AG04450 (cell line): Measurements from ENCODE around the gene UBXN6. TPM values are rescaled to one million over a fixed set of nuclear protein-coding genes. Genes with fewer than 3 reads are reported as not detected.

Source experiments
- CTCF ChIA-PET: fragments of 300-600, 350-600 bp; formaldehyde crosslinking; extraction: SDS; loops from one replicate; lab custom pipeline; 2022; ENCODE audit warnings: antibody characterized with exemption, inconsistent platforms; lab: Charles Lee
- POLR2A ChIA-PET: fragments of 350-600 bp; formaldehyde crosslinking; extraction: SDS; loops from one replicate; lab custom pipeline; 2021; ENCODE audit warnings: antibody characterized with exemption, inconsistent platforms; lab: Yijun Ruan, JAX
- DNase-seq: peaks from one replicate; pipeline ENCODE4 v3.0.0-alpha.2; 2011; ENCODE audit warnings: low read depth, low spot score
- H3K27ac ChIP-seq: one replicate; pipeline ENCODE4 v1.5.1; 2012; ENCODE audit warnings: low read depth, low read length, control low read depth
- H3K27me3 ChIP-seq: one replicate; pipeline ENCODE4 v1.6.0; 2012; ENCODE audit warnings: low read length; ENCODE audit not compliant: control insufficient read depth, insufficient read depth
- H3K4me3 ChIP-seq: 2 replicates; pipeline ENCODE4 v1.5.1; 2011; ENCODE audit warnings: mild to moderate bottlenecking, low read depth, low read length, control low read depth
- H3K9me3 ChIP-seq: 2 replicates; pipeline ENCODE4 v1.5.1; 2012; ENCODE audit warnings: low read length; ENCODE audit not compliant: control insufficient read depth, insufficient read depth
- CTCF ChIP-seq: IDR thresholded peaks from 2 replicates; pipeline ENCODE4 v1.5.1; 2011; ENCODE audit warnings: low read depth, low read length, control low read depth, inconsistent platforms
- polyA plus RNA-seq: library from polyadenylated mRNA; depleted of rRNA; stranded (reverse); fragments of >200 nt; gene quantifications from 2 replicates; pipeline ENCODE4 v1.2.3, GENCODE V29; 2011

Gene UBXN6
- polyA plus RNA-seq, 1 experiment = 45.2 TPM

DNA sequence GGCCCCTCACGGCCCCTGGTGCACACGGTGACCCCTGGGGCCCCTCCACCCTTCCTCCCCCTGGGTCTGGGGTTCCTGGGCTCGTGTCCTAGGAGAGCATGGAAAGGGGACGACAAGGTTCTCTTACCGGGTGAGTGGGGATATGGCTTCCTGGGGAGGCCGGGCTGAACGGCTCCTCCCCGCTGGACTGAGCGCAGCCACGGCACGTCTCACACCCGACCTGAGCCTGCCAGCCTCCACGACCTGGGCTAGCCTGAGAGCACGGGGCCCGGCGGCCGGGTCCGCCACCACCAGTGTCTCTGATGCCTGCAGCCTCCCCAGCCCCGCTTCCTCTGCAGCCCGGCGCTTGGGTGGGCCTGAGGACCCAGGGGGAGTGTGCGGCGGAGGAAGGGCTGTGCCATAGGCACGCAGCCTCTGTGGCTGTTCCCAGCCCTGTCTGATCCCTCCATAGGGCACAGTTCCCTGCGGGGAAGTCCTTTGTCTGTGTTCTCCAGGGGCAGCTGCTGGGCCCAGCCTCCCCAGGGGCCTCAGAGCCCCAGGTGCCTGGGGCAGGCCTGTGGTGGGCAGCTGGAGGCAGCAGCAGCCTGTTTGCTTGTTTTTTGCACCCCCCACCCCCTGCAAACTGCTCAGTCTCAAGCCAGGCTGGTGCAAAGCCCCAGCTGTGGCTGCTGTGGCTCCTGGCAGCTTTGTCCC is 45.7 kb upstream of the UBXN6 start:
- no peak for DNase-seq
- no peak for TF ChIP-seq CTCF
- POLR2A ChIA-PET = interaction anchor here (1.4 kb wide), 1 partner anchor 9 kb away, joined by 4 read pairs; no protein-coding TSS in a partner anchor
- no peak overlapping the region for H3K4me3 ChIP-seq
- CTCF ChIA-PET = no interaction called here
- no peaks in the 10 kb centered on the region for H3K27me3 ChIP-seq
- H3K27ac ChIP-seq = no peak overlapping the region
- H3K9me3 ChIP-seq = no peaks in the 10 kb centered on the region; the same call in 1 of the 2 replicates

DNA sequence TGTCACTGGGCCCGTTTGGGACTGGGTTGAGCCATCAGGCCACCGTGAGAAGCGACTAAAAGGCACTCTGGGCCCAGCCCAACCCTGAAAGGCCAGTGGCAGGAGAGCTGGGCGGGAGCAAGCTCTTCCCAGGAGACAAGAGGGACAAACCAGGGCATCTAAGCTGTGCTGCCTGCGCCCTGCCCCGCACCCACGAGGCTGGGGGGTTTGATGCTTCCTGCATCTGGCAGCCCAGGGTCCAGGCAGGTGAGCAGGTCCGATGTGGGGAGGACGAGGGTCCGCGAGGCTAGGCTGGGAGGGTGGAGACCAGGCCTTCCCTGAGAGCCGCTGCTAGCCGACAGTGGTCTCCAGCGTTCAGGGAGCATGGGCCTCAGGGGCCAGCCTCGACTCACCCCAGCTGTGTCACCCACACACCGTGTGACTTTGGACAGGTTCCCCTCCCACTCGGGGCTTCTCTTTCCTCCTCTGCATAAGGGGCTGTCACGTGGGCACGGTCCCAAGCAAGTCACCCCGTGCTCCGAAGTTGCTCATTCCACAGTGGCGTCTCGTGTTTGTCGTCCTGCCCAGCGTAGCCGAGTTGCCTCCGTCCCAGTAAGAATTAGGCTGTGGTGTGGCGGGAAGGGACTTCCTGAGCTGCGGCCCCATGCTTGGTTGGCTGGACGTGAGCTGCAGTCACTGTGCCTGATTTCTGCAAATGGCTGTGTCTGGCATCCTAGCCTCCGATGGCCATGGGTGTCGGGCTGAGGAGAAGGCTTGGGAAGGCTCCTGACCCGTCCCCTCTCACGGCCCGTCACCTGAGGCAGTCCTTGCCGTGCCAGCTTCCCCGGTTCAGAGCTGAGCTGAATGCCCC is 44.9 kb upstream of the UBXN6 start:
- Histone ChIP-seq H3K27ac (no peak overlapping the region), H3K9me3 (no peaks in the 10 kb centered on the region; the same call in 1 of the 2 replicates), H3K27me3 (no peaks in the 10 kb centered on the region), H3K4me3 (no peak overlapping the region)
- TF ChIP-seq CTCF = no peak
- DNase-seq = no peak
- POLR2A ChIA-PET = no interaction called here
- CTCF ChIA-PET = no interaction called here

GRCh38 chr19:4501691-4502090 is 44.1 kb upstream of the UBXN6 start:
- ChIA-PET POLR2A (no interaction called here), CTCF (no interaction called here)
- Histone ChIP-seq H3K4me3 (no peak overlapping the region), H3K27me3 (no peaks in the 10 kb centered on the region), H3K9me3 (no peaks in the 10 kb centered on the region; the same call in 1 of the 2 replicates), H3K27ac (no peak overlapping the region)
- no peak for DNase-seq
- no peak for TF ChIP-seq CTCF

- no peak overlapping the region for H3K4me3 ChIP-seq
- ChIA-PET CTCF (no interaction called here), POLR2A (interaction anchor here (0.7 kb wide), 1 partner anchor 29 kb away, joined by 6 read pairs; no protein-coding TSS in a partner anchor)
- no peak for TF ChIP-seq CTCF
- H3K27me3 ChIP-seq = no peaks in the 10 kb centered on the region
- H3K27ac ChIP-seq = no peak overlapping the region
- no peaks in the 10 kb centered on the region; the same call in 1 of the 2 replicates for H3K9me3 ChIP-seq
- no peak for DNase-seq
Measured at GRCh38 chr19:4500841-4501591, 43.4 kb upstream of the UBXN6 start.
